GM19438 (cell line): ENCODE measurements around the gene OR51D1.

Experiments
- ATAC-seq: cut with Tn5 transposase; IDR thresholded peaks from one replicate; pipeline ENCODE4 v1.9.1; 2021; ENCODE audit warnings: low read depth; ENCODE audit not compliant: unreplicated experiment

The OR51D1 gene, protein sequence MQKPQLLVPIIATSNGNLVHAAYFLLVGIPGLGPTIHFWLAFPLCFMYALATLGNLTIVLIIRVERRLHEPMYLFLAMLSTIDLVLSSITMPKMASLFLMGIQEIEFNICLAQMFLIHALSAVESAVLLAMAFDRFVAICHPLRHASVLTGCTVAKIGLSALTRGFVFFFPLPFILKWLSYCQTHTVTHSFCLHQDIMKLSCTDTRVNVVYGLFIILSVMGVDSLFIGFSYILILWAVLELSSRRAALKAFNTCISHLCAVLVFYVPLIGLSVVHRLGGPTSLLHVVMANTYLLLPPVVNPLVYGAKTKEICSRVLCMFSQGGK

DNA sequence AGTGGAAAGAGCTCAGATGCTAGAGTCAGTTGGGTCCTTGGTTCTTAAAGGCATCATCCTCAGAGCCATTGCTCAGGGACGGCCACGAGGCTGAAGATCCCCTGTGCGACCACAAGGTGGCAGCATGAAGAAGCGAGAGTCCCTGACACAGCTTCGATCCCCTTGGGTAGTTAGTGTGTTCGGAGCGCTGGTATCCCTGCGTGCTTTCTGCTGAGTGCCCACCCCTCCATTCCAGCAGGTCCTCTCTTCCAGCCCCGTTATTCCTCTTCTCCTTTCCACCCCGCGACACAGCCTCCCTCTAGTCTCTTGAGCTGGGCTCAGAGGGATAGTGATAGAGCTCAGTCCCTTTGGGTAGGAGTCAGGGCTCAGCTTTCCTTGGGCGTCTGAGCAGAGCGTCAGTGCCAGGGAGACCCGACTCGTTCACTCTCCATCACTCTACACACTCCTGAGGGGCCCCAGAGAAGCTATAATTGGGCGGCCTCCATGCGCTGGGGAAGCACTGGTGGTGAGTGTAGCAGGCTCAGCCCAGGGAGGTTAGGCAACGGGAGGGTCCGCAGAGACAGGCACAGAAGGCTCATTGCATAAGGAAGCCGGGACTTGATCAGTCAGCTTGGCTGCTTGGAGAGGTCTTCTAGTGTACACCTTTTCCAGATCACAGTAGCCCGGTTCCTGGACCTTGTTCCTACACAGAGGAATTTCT is at the start of gene OR51D1:
OR51D1 (plus strand) TSS at position 516 of the 700 bp plus-strand sequence. CDS start 2,314 bp downstream, outside the sequence.
- ATAC-seq = peak; percentile 89

GRCh38 chr11:4589017-4589416 is 48.3 kb upstream of the OR51D1 start:
- ATAC-seq = no peak

DNA sequence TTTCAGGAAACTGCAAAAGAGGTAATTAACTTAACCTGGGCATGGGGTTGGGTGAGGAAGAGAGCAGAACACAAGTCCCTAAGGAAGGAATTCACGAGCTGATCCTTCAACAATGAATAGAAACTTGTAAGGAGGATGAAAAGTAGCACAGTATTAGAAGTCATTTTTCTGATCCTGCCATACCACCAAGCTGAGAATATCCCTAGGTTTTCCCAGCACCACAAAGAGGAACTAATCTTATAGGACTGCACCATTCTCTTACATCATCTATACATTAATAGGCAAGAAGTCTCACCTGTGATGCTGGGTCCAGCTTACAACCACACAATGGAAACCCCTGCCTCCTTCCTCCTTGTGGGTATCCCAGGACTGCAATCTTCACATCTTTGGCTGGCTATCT is 43.5 kb upstream of the OR51D1 start, which contains the start of gene OR52I1:
OR52I1 (plus strand) TSS at position 301 of the 400 bp plus-strand sequence; CDS start at position 301, 0 bp downstream.
- no peak for ATAC-seq

DNA sequence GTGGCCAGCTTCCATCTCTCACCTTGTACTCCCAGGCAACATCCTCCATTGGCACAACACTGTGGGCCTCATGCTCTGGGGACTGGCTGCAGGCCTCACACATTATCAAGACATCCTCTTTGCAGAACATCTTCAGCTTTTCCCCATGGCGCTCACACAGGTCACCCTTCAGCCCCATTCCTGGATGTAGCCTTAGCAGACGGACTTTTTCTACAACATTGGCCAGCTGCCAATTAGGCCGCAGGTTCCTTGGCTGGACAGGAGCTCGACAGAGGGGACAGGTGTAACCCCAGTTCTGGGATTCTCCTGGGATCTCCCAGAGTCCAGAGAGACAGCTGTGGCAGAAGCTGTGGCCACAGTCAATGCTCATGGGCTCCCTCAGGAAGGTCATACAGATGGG is 32.2 kb upstream of the OR51D1 start:
- ATAC-seq = no peak

GRCh38 chr11:4606231-4607015 is 30.9 kb upstream of the OR51D1 start:
- no peak for ATAC-seq

GRCh38 chr11:4607096-4607495 is 30.2 kb upstream of the OR51D1 start:
- no peak for ATAC-seq

DNA sequence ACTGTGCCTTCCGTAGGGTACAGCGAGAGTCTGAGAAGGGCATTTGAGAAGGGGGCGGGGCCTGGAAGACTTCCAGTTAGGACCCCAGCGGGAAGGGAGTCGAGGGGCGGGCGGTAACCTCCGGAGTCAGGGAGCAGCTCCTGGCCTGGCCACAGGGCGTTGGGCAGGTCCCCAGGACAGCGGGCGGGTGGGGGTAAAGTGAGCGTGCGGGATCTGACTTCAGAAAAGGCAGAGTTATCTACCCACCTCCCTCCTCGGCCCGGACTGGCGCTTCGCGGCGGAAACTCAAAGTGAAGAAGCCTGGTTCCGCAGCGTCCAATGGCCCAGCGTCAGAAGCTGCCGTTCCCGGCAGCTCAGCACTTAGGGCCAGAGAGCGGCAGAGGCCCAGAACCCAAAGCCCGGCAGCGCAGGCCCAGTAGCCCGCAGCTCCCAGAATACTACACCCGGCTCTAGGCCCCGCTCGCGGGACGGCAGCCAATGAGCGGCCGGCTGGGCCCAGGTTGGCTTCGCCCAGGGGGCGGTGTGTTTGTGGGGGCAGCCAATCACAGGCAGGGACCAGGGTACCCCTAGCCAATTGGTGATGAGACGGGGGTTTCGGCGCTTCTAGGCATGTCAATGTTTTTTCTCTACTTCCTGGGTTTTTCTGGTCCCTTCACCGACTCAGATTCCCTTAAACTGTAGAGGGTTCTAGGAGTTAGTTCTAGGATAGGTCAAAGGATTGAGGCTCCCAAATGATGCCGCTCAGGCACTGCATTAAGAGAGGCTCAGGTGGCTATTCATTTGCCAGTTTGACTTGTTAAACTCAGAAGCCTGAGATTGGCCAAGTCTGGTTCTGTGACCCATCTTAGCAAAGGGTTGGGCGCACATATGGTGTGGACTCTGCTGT is 29.3 kb upstream of the OR51D1 start, which contains the start of gene TRIM68:
TRIM68 (minus strand) TSS at position 451 of the 886 bp plus-strand sequence. CDS start 2,727 bp downstream, outside the sequence.
- ATAC-seq = peak; percentile 99

- ATAC-seq = no peak
Measured at GRCh38 chr11:4610258-4610935, 26.9 kb upstream of the OR51D1 start.

DNA sequence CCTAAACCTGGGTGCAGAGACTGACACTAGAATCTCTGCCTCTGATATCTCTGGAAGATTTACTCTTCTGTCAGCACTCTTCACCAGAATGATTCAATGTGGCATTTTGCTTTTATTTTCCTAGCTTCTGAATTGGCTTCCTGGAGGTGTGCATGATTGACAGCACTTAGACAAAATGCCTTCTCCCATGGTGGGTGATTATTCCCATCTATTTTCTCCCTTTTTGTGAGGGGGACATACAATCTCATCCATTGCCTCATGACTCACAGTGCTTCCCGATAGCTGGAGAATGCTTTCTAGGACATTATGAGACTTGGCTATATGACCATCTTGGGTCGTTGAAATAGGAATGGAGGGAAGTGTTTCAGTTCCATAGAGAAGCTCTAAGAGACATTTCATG is 25.3 kb upstream of the OR51D1 start:
- no peak for ATAC-seq

GRCh38 chr11:4615856-4616444 is 21.3 kb upstream of the OR51D1 start:
- ATAC-seq = no peak

- no peak for ATAC-seq
Measured at GRCh38 chr11:4619514-4619913, 17.8 kb upstream of the OR51D1 start.

GRCh38 chr11:4626207-4627099 is 10.8 kb upstream of the OR51D1 start:
- ATAC-seq = no peak

- ATAC-seq = no peak
Measured at GRCh38 chr11:4636136-4636535, 1.1 kb upstream of the OR51D1 start.

GRCh38 chr11:4637662-4638047 is 378 bp downstream of the OR51D1 start:
- ATAC-seq = no peak

DNA sequence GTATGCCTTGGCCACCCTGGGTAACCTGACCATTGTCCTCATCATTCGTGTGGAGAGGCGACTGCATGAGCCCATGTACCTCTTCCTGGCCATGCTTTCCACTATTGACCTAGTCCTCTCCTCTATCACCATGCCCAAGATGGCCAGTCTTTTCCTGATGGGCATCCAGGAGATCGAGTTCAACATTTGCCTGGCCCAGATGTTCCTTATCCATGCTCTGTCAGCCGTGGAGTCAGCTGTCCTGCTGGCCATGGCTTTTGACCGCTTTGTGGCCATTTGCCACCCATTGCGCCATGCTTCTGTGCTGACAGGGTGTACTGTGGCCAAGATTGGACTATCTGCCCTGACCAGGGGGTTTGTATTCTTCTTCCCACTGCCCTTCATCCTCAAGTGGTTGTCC is 2.7 kb downstream of the OR51D1 start:
- no peak for ATAC-seq

DNA sequence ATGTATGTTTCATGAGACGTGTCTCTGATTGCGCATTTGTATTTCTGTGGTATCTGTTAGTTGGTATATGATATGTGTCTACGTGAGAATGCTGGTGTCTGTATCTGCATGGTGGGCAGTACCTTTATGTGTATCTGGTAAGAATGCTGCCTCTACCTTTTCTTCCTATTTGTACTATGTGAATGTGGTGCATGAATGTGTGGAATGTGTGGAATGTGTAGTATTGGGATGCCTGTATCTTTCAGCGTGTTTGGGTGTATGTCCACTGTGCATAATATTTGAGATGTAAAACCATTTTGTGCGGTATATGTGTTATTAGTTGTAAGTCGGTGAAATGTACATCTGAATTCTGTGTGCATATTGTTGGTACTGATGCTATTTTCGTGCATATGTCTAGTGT is 4.2 kb downstream of the OR51D1 start:
- ATAC-seq = no peak

GRCh38 chr11:4642043-4642442 is 4.8 kb downstream of the OR51D1 start:
- ATAC-seq = no peak

DNA sequence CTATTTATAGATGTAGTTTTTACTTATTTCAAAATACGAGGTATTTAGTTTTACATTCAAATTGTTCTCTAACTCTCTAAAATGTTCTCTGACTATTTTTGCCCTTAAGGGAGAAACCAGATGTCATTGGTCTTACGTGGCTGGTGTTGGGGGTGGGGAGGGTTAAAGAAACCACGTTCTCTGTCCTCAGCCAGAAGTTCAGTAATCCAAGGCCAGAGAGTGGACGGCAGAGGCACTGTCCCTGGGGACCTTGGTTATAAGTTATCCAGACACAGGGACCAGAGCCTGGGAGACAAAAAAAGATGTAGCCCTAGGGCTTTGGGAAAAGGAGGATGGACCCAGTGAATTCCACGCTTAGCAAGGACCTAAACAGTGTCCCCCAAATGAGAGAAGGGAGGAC is 5.8 kb downstream of the OR51D1 start:
- ATAC-seq = no peak
